NCI-H1436 (cell line): Measurements from ENCODE around the gene UBR7.
"Not testable (repeated sequence)": the region's sequence is repeated elsewhere in the genome, so short reads cannot be mapped to it uniquely, and the experiment has no call there.

ENCODE experiments used
- DNase-seq: peaks from one replicate; lab custom pipeline; 2025; lab: John Stamatoyannopoulos, UW

The UBR7 gene

GRCh38 chr14:93195316-93195999 is 11.6 kb upstream of the UBR7 start:
- no peak for DNase-seq

GRCh38 chr14:93199031-93199430 is 8.0 kb upstream of the UBR7 start:
- no peak for DNase-seq

GRCh38 chr14:93200553-93200952 is 6.5 kb upstream of the UBR7 start:
- DNase-seq, result no peak

GRCh38 chr14:93201155-93201704 is 5.8 kb upstream of the UBR7 start:
- DNase-seq, result no peak

GRCh38 chr14:93207468-93208308 is 632 bp downstream of the UBR7 start:
- DNase-seq, result no peak

- no peak for DNase-seq
These were observed 5.4 kb downstream of the UBR7 start for GRCh38 chr14:93212432-93212831.

GRCh38 chr14:93214598-93214997 is 7.5 kb downstream of the UBR7 start:
- no peak for DNase-seq

GRCh38 chr14:93219103-93219726 is 12.2 kb downstream of the UBR7 start:
- DNase-seq, result peak; percentile 31

- no peak for DNase-seq
These were observed 13.5 kb downstream of the UBR7 start for GRCh38 chr14:93220509-93220908.

GRCh38 chr14:93223565-93223964 is 16.5 kb downstream of the UBR7 start:
- no peak for DNase-seq

GRCh38 chr14:93228550-93228949 is 21.5 kb downstream of the UBR7 start:
- no peak for DNase-seq

GRCh38 chr14:93230539-93230938 is 23.5 kb downstream of the UBR7 start:
- DNase-seq, result no peak

GRCh38 chr14:93231129-93231979 is 24.3 kb downstream of the UBR7 start:
- peak; percentile 25 for DNase-seq

GRCh38 chr14:93232159-93232558 is 25.1 kb downstream of the UBR7 start:
- no peak for DNase-seq

- not testable (repeated sequence) for DNase-seq
These were observed 26.0 kb downstream of the UBR7 start for GRCh38 chr14:93233078-93233477.

- no peak for DNase-seq
These were observed 27.7 kb downstream of the UBR7 start for GRCh38 chr14:93234798-93235197.

GRCh38 chr14:93239869-93240677 is 33.0 kb downstream of the UBR7 start:
- no peak for DNase-seq

GRCh38 chr14:93240678-93241000 is 33.6 kb downstream of the UBR7 start:
- DNase-seq, result no peak

GRCh38 chr14:93245764-93246420 is 38.8 kb downstream of the UBR7 start:
- no peak for DNase-seq

- no peak for DNase-seq
These were observed 39.5 kb downstream of the UBR7 start for GRCh38 chr14:93246534-93246933.
